B cell (primary cell): ENCODE data around the gene TTC38. TPM values are rescaled to one million over a fixed set of nuclear protein-coding genes. Genes with fewer than 3 reads are reported as not detected.

Experiments
- ATAC-seq: fragments of 200-7000 bp; cut with Tn5 transposase; one replicate; pipeline ENCODE4 v1.10.0; 2021; ENCODE audit warnings: low read depth, mild to moderate bottlenecking, moderate number of reproducible peaks, moderate library complexity
- CTCF ChIA-PET: fragments of 350-600 bp; sonication (Branson Sonifier 250); formaldehyde crosslinking; loops from one replicate; lab custom pipeline; 2021; ENCODE audit warnings: antibody characterized with exemption, inconsistent platforms; lab: Charles Lee
- POLR2A ChIA-PET: fragments of 350-600 bp; sonication (Branson Sonifier 250); formaldehyde crosslinking; loops from one replicate; lab custom pipeline; 2021; ENCODE audit warnings: antibody characterized with exemption; lab: Charles Lee
- DNase-seq: peaks from one replicate; pipeline ENCODE4 v3.0.0; 2013
- H2AFZ ChIP-seq: 2 replicates; pipeline ENCODE4 v1.6.1; 2012; ENCODE audit warnings: mild to moderate bottlenecking, low read depth, low read length; ENCODE audit not compliant: insufficient read depth, poor library complexity, severe bottlenecking
- H3K27ac ChIP-seq, 2 donors: 1 replicate in 1 of 2; 2 replicates in 1 of 2; pipeline ENCODE4 v1.5.1; 2012 to 2013; ENCODE audit warnings: low read length in 2 of 2, mild to moderate bottlenecking in 2 of 2, moderate library complexity in 1 of 2
- H3K27me3 ChIP-seq, 4 experiments: fragments of 200-600 bp in 1 of 4; sonication (generic) in 1 of 4; replicated peaks in 1 of 4; 1 replicate in 2 of 4; 2 replicates in 2 of 4; pipeline versions ENCODE4 v1.6.1 to v1.7.0; 2013 to 2016; ENCODE audit warnings: low read length in 3 of 4, mild to moderate bottlenecking in 2 of 4, mixed read lengths in 1 of 4, moderate library complexity in 1 of 4; ENCODE audit not compliant: insufficient read depth in 4 of 4, control insufficient read depth in 3 of 4; ENCODE audit errors: control extremely low read depth in 1 of 4
- H3K36me3 ChIP-seq, 2 experiments: replicated peaks in 1 of 2; 1 replicate in 1 of 2; 2 replicates in 1 of 2; pipeline versions ENCODE4 v1.6.1 to v1.7.1; 2013; ENCODE audit warnings: low read length in 1 of 2; ENCODE audit not compliant: insufficient read depth in 2 of 2, control insufficient read depth in 1 of 2; ENCODE audit errors: control extremely low read depth in 1 of 2, extremely low read depth in 1 of 2
- H3K4me1 ChIP-seq, 2 donors: fragments of 200-600 bp in 1 of 2; sonication (generic) in 1 of 2; 1 replicate in 1 of 2; 2 replicates in 1 of 2; pipeline versions ENCODE4 v1.5.1 to v1.6.1; 2013 to 2017; ENCODE audit warnings: low read length in 2 of 2; ENCODE audit not compliant: control insufficient read depth in 2 of 2, insufficient read depth in 2 of 2
- H3K4me2 ChIP-seq: replicated peaks from 2 replicates; pipeline ENCODE3; 2012; ENCODE audit warnings: mild to moderate bottlenecking, low read depth, low read length; ENCODE audit not compliant: poor library complexity, severe bottlenecking
- H3K4me3 ChIP-seq, 5 experiments: fragments of 200-600 bp in 1 of 5; sonication (generic) in 1 of 5; 1 replicate in 3 of 5; 2 replicates in 2 of 5; pipeline versions ENCODE4 v1.5.1 to v1.7.0; 2011 to 2016; ENCODE audit warnings: low read length in 4 of 5, mild to moderate bottlenecking in 4 of 5, low read depth in 2 of 5, control low read depth in 1 of 5, moderate library complexity in 1 of 5; ENCODE audit not compliant: insufficient read depth in 1 of 5; ENCODE audit errors: control extremely low read depth in 1 of 5, extremely low read depth in 1 of 5
- H3K79me2 ChIP-seq: fragments of 200-600 bp; sonication (generic); one replicate; pipeline ENCODE4 v1.6.0; 2016; ENCODE audit warnings: low read length; ENCODE audit not compliant: control insufficient read depth, insufficient read depth
- H3K9ac ChIP-seq: fragments of 200-600 bp; sonication (generic); 2 replicates; pipeline ENCODE4 v1.6.1; 2017; ENCODE audit warnings: mild to moderate bottlenecking, low read length, moderate library complexity
- H3K9me3 ChIP-seq, 3 donors: one replicate each; pipeline versions ENCODE4 v1.6.1 to v1.7.1; 2013; ENCODE audit warnings: low read length in 2 of 3; ENCODE audit not compliant: control insufficient read depth in 2 of 3, insufficient read depth in 1 of 3; ENCODE audit errors: control extremely low read depth in 1 of 3
- H4K20me1 ChIP-seq: 2 replicates; pipeline ENCODE4 v1.6.0; 2012; ENCODE audit warnings: mild to moderate bottlenecking, low read length; ENCODE audit not compliant: insufficient read depth, control insufficient read depth, poor library complexity, severe bottlenecking
- H3K27ac Mint-ChIP-seq: one replicate; pipeline ENCODE4 v1.8.0; 2021; ENCODE audit warnings: mixed read lengths
- H3K27me3 Mint-ChIP-seq: one replicate; pipeline ENCODE4 v1.8.0; 2021; ENCODE audit warnings: mixed read lengths
- H3K4me1 Mint-ChIP-seq: one replicate; pipeline ENCODE4 v1.8.0; 2021; ENCODE audit warnings: mixed read lengths
- H3K4me3 Mint-ChIP-seq: one replicate; pipeline ENCODE4 v1.8.0; 2021; ENCODE audit warnings: mixed read lengths
- H3K9me3 Mint-ChIP-seq: one replicate; pipeline ENCODE4 v1.8.0; 2022; ENCODE audit warnings: mixed read lengths; ENCODE audit not compliant: insufficient read depth
- CTCF ChIP-seq: fragments of 200-600 bp; IDR thresholded peaks from one replicate; pipeline ENCODE4 v1.8.0; 2022; ENCODE audit warnings: antibody characterized with exemption, mild to moderate bottlenecking
- EZH2 ChIP-seq: IDR thresholded peaks from 2 replicates; pipeline ENCODE4 v1.6.1; 2012; ENCODE audit warnings: borderline replicate concordance, low read depth, mild to moderate bottlenecking, moderate library complexity, low read length; ENCODE audit not compliant: insufficient read depth, poor library complexity, severe bottlenecking
- WGBS: methylation state at CpG from one replicate; pipeline ENCODE4 v1.1.5; 2013; ENCODE audit warnings: missing lambda C conversion rate; ENCODE audit not compliant: insufficient coverage; 5-methylcytosine and 5-hydroxymethylcytosine counted together
- intact Hi-C: fragments of 100-400 bp; cut with micrococcal nuclease; formaldehyde crosslinking; loops from one replicate; pipeline ENCODE4 v1.10.0; 2022
- polyA plus RNA-seq: library from polyadenylated mRNA; depleted of rRNA; stranded (reverse); fragments of >200 nt; gene quantifications from 2 replicates; pipeline ENCODE4 v1.2.3, GENCODE V29; 2012
- total RNA-seq, 2 donors: library from RNA; stranded (reverse); fragments of 120-200 nt in 1 of 2; gene quantifications; 1 replicate in 1 of 2; 2 replicates in 1 of 2; pipeline versions ENCODE4 v1.2.3 to v1.2.4, GENCODE V29; 2013 to 2022

The TTC38 gene
- total and polyA plus RNA-seq, 2 donors (not counting 1 experiment from before 2014, with no cell fraction given) = 10.8 to 13.3 TPM

GRCh38 chr22:46233231-46233630, 34.6 kb upstream of the TTC38 start:
- no peak overlapping the region for H3K27ac Mint-ChIP-seq
- ATAC-seq (no peak), DNase-seq (no peak)
- Histone ChIP-seq H3K27me3 (no peaks in the 10 kb centered on the region), H3K4me1 (no peaks in the 10 kb centered on the region), H4K20me1 (no peaks in the 10 kb centered on the region), H3K4me3 (no peak overlapping the region), H3K79me2 (no peaks in the 10 kb centered on the region), H3K27ac (no peak overlapping the region), H3K4me2 (no peak overlapping the region), H3K36me3 (peaks cover 0 to 7% of the 10 kb centered on the region in 2 experiments), H3K9ac (no peak overlapping the region), H2AFZ (no peak overlapping the region), H3K9me3 (no peaks in the 10 kb centered on the region)
- ChIA-PET CTCF (no interaction called here), POLR2A (no interaction called here)
- TF ChIP-seq CTCF (no peak), EZH2 (no peak)
- no peak overlapping the region for H3K4me3 Mint-ChIP-seq
- no peaks in the 10 kb centered on the region for H3K9me3 Mint-ChIP-seq
- peaks cover under 1% of the 10 kb centered on the region for H3K4me1 Mint-ChIP-seq
- WGBS = 51% methylated on average over 7 of the region's 9 CpGs
- H3K27me3 Mint-ChIP-seq = no peaks in the 10 kb centered on the region
- intact Hi-C loops = no loop called here

GRCh38 chr22:46234969-46235368, 32.8 kb upstream of the TTC38 start:
- ChIA-PET CTCF (interaction anchor here (1.2 to 1.9 kb wide), 2 partner anchors 8 to 82 kb away, joined by 3 to 4 read pairs; no protein-coding TSS in a partner anchor), POLR2A (no interaction called here)
- Mint-ChIP-seq H3K27ac (no peak overlapping the region), H3K4me3 (no peak overlapping the region), H3K4me1 (peaks cover 11% of the 10 kb centered on the region), H3K27me3 (no peaks in the 10 kb centered on the region), H3K9me3 (no peaks in the 10 kb centered on the region)
- TF ChIP-seq CTCF (no peak), EZH2 (no peak)
- Histone ChIP-seq H3K79me2 (no peaks in the 10 kb centered on the region), H3K27ac (no peak overlapping the region), H3K9ac (no peak overlapping the region), H3K9me3 (no peaks in the 10 kb centered on the region), H3K27me3 (no peaks in the 10 kb centered on the region), H3K36me3 (peaks cover 0 to 7% of the 10 kb centered on the region in 2 experiments), H4K20me1 (no peaks in the 10 kb centered on the region), H3K4me3 (no peak overlapping the region), H2AFZ (no peak overlapping the region), H3K4me1 (peaks cover 9 to 12% of the 10 kb centered on the region in 2 donors), H3K4me2 (no peak overlapping the region)
- intact Hi-C loops = no loop called here
- DNase-seq (no peak), ATAC-seq (no peak)
- WGBS = 100% methylated on average over 9 of the region's 12 CpGs
